ENCODE data around the gene NDUFS1.
A peak's percentile ranks its signal among the peaks of the same experiment; 100 is the strongest.
"Not testable (repeated sequence)": the region's sequence is repeated elsewhere in the genome, so short reads cannot be mapped to it uniquely, and the experiment has no call there.

The NDUFS1 gene

GRCh38 chr2:206162401-206162800 is 3.2 kb upstream of the NDUFS1 start:
- DNase-seq (ENCODE audit: low spot score), result not testable (repeated sequence)

DNA sequence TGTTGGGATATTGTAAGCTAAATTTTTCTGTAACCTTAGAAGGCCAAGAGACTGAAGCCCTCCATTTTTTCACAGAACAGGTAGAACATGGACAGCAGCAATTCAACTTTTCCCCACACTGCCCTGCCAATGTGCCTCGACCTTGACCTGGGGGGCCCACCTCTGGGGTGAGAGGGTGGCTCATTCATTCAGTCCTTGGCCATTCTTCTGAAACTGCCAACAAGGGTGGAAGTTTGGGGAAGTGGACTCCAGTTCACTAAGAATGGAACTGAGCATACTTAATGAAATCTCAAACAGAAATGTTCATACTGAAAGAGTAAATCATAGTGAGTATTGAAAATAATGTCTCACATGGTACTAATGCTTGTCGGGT is 1.5 kb upstream of the NDUFS1 start:
- no peak for DNase-seq (ENCODE audit: low spot score)

DNA sequence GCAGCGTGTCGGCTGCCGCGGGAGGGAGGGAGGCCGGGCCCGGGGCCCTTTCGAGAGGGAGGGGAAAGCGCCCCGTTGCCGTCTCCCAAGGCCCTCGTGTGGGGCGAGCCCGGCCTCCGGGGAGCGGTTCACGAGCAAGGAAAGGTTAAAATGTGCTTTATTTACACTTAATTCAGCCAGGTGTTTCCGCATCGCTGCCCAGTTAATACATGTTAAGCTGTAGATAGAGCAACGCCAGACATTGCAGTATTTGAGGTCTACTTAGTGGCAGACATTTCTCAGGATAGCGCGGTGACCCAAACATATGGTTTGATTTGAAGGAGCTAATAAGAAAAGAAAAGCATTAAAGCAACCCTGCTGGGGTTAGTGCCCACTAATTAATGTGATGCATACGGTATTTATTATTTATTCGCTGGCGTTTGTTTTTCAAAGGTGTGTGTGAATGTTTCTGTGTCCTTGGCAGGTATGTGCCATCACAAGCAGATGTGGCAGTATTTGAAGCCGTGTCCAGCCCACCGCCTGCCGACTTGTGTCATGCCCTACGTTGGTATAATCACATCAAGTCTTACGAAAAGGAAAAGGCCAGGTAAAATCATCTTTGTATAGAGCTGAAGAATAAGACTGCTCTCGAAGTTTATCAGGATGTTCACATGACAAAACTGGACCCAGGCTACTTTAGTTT is 1.0 kb upstream of the NDUFS1 start:
- peak; percentile 75 for DNase-seq (ENCODE audit: low spot score)

DNA sequence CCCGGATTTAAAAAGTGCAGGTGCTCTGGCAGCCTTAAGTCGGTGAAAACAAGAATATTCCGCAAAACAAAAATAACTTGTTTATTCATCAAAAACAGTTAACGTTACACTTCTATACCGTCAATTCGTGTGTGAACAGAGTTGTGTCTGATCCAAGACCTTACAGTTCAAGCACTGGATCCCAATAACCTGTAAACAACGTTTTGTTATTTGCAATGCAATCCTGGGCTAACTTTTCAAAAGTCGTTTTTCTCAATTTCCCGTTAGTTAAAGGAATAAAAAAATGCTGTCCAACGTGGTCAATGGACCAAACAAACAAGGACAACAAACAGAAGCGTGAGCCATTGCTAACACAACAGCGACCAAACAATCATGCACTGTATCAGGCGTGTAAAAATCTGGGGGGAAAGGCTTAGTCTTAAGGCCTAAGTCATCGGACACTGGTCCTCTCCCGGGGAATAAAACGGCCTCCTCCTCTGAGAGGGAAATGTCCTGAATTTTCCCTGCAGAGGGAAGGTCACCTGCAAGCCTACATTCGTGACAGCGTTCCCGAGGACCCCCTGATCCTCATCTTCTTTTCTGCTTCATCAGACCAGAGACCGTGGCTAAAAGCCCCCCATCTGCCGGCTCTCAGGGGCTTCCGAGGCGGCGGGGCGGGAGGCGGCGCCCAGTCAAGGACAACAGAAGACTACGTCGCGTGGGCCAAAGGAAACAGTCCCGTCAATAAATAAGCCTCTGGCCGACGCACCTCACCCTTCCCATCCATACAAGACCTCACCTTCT is 490 bp downstream of the NDUFS1 start:
- DNase-seq (ENCODE audit: low spot score), result no peak

GRCh38 chr2:206157014-206157413 is 2.2 kb downstream of the NDUFS1 start:
- DNase-seq (ENCODE audit: low spot score), result not testable (repeated sequence)

- DNase-seq (ENCODE audit: low spot score), result peak; percentile 39
These were observed 5.0 kb downstream of the NDUFS1 start for GRCh38 chr2:206154197-206154596.

DNA sequence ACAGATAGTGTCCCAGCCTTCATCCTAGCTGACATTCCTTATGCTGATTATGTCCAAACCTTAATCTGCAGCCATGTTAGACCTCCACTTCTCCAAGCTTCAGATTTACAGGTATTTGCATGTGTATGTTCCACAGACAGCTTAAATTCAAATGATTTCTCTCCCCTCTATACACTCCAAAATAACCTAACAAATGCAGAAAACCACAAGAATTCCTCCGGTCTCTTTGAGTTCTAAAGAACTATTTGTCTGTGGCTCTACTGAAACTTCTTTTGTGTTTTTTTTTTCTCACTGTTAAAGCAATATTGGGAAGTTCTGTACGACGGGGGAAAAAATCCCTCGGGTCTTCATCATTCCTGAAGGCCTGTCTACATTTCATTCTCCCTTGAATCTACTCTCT is 8.6 kb downstream of the NDUFS1 start:
- no peak for DNase-seq (ENCODE audit: low spot score)

DNA sequence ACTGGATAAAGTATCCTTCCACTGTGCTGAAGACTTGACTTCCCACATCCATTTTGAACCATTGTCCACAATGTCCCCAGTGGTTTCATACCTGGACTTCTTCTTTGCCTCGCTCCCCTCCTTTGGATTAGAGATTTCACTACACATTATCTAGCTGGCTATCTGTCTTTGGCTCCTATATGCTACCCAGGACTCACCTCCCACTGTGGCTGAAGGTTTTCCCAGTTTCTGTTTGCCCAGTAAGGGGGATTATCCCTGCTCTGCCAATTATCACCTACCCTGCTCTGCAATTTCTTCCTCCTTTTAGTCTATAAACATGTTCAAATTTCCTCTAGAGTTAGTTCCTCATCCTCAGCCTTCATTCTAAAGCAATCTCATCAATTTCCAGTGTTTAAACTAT is 9.1 kb downstream of the NDUFS1 start:
- DNase-seq (ENCODE audit: low spot score), result no peak

- DNase-seq (ENCODE audit: low spot score), result no peak
These were observed 9.9 kb downstream of the NDUFS1 start for GRCh38 chr2:206149330-206149729.

DNA sequence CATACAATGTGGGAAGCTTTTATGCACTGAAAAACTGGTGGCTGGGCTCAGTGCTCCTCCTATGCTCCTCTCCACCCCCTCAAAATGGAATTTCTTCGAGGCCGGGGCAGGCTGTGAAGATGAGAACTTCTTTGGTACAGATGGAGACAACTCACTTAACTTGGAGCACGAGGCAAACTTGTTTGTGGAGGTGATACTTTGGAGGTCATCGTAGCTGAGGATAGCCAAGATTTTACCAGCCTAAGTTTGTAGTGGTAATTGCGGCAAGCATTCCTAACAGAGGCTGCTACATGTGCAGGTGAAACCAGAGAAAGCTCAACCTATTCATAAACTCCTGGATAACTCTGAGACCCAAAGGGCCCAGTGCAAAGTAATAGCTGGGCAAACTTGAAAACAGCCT is 13.6 kb downstream of the NDUFS1 start:
- DNase-seq (ENCODE audit: low spot score), result no peak

DNA sequence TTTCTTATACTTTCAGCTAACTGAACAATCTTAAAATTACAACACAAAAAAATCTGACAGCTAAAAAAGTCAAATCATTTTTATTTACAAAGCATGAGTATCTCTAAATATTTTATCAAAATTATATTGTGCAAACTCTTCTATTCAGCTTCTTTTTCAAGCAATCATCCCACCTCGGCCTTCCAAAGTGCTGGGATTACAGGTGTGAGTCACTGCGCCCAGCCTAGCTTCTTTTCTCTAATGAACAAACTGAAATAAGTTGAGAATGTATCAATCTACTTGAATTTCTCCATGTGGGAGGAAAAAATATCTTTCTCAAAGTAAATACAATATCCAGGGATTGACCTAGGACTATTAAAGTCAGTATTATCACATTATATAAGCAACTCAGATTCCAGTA is 14.9 kb downstream of the NDUFS1 start:
- DNase-seq (ENCODE audit: low spot score), result no peak

DNA sequence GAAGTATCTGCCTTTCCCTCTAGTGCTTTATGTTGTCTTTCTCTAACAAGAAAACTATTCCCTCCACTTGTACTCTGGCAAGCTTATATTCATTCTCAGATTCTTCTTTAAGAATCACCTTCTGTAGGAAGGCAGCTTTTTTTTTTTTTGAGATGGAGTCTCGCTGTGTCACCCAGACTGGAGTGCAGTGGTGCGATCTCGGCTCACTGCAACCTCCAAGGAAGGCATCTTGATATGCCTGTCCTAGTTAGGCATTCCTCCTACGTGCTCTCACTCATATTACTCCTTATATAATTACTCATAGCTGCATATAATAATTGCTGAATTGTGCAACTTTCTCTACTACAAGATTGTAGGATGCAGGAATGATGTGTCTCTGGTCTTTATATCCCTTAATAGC is 15.8 kb downstream of the NDUFS1 start:
- DNase-seq (ENCODE audit: low spot score), result no peak

DNA sequence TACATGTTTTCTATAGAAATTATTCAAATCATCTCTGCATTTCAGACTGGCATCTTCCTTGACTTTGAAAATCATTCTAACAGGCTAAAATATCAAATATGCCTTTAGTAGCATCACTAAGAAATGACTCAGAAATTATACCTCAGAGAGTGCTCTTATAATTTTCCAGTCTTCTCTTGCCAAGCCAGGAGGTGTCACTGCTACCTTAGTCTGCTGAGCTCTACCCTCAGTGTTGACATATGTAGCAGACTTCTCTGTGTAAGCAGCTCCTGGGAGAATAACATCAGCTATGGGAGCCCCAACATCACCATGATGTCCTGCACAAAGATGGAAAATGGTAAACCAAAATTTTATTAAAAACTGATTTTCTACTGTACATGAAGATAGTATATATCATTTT is 31.6 kb downstream of the NDUFS1 start:
- DNase-seq (ENCODE audit: low spot score), result peak; percentile 26

DNA sequence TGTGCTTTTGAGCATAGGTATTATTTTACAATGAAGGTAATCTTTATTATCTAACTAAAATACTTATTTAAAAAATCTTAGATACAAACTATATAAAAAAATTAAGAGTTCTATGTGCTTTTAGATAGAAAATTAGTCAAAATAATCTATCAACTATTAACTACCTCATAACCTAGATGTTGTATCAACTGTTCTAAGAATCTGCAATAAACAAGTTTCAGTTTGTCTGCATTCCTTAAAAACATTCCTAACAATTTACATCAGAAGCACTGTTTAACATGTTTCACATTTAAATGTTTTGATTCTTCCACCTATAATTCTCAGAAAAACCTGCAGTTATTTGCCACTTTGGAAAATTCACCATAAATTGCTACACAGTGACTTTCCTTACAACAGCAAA is 33.3 kb downstream of the NDUFS1 start:
- no peak for DNase-seq (ENCODE audit: low spot score)

- DNase-seq (ENCODE audit: low spot score), result not testable (repeated sequence)
These were observed 36.7 kb downstream of the NDUFS1 start for GRCh38 chr2:206122569-206122968.

DNA sequence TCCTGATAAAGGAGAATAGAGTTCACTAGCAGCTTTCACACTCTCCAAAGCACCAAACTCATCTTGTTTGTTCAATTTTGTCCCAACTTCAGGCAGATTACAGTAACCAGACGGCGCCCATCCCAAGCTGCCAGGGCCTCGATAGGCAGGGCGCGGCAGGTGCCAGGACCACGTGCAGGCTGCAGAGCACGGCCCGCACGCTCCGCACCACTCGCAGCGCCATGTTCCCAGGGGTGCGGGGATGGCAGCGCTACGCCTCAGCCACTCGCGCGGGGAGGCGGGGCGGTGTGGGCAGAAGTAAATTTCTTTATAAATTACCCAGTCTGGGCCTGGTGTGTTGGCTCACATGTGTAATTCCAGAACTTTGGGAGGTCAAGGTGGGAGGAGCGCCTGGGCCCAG is 43.0 kb downstream of the NDUFS1 start:
- DNase-seq (ENCODE audit: low spot score), result no peak

DNA sequence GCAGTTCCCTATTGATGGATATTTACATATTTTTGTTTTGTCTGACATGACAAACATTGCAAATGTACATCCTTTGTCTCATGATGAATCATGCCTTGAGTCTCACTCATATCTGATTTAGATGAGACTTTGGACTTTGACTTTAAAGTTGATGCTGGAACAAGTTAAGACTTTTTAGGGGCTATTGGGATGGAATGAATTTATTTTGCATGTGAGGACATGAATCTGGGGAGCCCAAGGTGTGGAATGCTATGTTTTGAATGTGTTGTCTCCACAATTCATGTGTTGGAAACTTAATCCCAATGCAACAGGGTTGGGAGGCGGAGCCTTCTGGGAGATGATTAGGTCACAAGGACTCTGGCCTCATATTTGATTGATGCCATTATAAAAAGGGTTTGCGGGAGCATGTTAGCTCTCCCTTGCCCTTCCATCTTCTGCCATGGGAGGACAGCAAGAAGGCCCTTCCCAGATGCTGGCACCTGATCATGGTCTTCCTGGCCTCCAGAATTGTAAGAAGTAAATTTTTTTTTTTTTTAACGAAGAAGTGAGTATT is 44.1 kb downstream of the NDUFS1 start:
- no peak for DNase-seq (ENCODE audit: low spot score)

DNA sequence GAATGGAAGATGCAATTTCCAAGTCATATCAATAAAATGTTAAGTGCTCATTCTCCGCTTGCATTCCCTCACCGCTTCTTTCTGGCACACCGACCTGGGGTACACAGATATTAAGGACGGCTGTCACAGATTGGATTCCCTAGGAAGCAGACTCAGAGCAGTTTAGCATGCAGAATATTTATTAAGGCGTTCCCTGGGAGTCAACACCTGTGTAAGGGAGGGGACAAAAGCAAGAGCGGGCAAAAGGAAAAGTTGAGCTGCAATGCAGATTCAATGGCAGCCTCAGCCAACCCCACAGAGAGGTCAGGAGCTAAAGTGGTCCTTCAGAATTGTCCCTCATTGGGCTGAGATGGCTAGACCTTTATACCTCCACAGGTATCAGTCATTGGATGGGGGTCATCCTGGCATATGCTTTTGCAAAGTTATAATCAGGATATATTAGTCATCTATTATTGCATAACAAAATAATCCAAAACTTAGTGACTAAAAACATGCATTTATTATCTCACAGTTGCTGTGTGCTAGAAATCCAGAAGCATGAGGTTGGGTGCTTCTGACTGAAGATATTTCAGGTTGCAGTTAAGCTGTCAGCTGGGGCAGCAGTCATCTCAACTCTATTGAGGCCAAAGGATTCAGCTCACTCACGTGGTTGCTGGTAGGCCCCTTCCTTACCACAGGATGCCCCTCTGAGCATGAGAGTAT is 46.2 kb downstream of the NDUFS1 start:
- no peak for DNase-seq (ENCODE audit: low spot score)

DNA sequence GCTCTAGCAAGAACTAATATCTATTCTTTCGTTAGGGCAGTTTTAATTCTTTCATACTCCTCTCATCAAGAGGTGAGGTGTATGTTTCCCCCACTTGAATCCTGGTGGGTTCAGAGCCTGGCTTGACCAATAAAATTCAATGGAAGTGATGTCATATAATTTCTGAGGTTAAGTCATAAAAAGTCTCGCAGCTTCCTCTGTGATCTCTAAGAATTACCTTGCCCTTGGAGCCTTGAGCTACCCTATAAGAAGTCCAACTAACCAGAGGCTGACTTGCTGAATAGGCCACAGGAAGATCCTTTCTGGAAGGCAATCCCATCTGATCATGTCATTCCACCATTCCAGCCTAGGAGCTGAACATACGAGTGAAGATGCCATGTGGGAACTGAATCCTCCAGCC is 47.1 kb downstream of the NDUFS1 start:
- DNase-seq (ENCODE audit: low spot score), result no peak

DNA sequence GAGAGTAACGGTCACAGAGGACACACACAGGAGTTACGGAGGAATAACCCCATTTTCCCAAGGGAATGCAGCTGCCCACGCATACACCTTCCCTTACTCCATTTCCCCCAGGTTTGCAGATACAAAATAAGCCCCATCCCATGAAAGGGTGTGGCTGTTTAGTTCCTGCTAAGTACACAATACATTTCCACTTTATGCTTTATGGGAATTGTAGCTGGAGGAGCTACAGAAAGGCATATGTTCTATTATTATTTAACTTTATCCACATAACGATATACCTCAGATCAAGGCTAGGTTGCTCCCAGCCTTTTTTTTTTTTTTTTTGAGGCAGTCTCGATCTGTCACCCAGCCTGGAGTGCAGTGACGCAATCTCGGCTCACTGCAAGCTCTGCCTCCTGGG is 50.5 kb downstream of the NDUFS1 start:
- DNase-seq (ENCODE audit: low spot score), result no peak

- DNase-seq (ENCODE audit: low spot score), result no peak
These were observed 53.7 kb downstream of the NDUFS1 start for GRCh38 chr2:206105541-206105940.

- DNase-seq (ENCODE audit: low spot score), result no peak
These were observed 54.2 kb downstream of the NDUFS1 start for GRCh38 chr2:206105038-206105437.

DNA sequence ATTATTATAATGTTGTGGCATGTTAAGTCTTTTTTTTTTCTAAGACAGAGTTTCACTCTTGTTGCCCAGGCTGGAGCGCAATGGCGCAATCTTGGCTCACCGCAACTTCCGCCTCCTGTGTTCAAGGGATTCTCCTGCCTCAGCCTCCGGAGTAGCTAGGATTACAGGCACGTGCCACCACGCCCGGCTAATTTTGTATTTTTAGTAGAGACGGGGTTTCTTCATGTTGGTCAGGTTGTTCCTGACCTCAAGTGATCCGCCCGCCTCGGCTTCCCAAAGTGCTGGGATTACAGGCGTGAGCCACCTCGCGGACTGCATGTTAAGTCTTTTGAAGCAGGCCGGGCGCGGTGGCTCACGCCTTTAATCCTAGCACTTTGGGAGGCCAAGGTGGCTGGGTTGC is 60.4 kb downstream of the NDUFS1 start:
- DNase-seq (ENCODE audit: low spot score), result not testable (repeated sequence)
